Hepatocyte (in vitro differentiated cells): Measurements from ENCODE around the gene PCCA. TPM values are rescaled to one million over a fixed set of nuclear protein-coding genes. Genes with fewer than 3 reads are reported as not detected.
"Not testable (repeated sequence)": the region's sequence is repeated elsewhere in the genome, so short reads cannot be mapped to it uniquely, and the experiment has no call there.

Experiments used
- DNase-seq: peaks from one replicate; pipeline ENCODE4 v3.0.0-alpha.2; 2016; ENCODE audit warnings: low spot score
- H2AFZ ChIP-seq: fragments of 200-600 bp; sonication (generic); 2 replicates; pipeline ENCODE4 v1.6.0; 2016; ENCODE audit warnings: antibody characterized with exemption, mild to moderate bottlenecking
- H3K27ac ChIP-seq: fragments of 200-600 bp; sonication (generic); 2 replicates; pipeline ENCODE4 v1.5.1; 2016; ENCODE audit warnings: mild to moderate bottlenecking
- H3K27me3 ChIP-seq: fragments of 200-600 bp; sonication (generic); 2 replicates; pipeline ENCODE4 v1.6.1; 2016
- H3K36me3 ChIP-seq: fragments of 200-600 bp; sonication (generic); replicated peaks from 2 replicates; pipeline ENCODE4 v1.5.1; 2016; ENCODE audit warnings: low read depth; ENCODE audit not compliant: insufficient read depth
- H3K4me1 ChIP-seq: fragments of 200-600 bp; sonication (generic); 2 replicates; pipeline ENCODE4 v1.5.1; 2016; ENCODE audit warnings: mild to moderate bottlenecking, moderate library complexity; ENCODE audit not compliant: insufficient read depth
- H3K4me2 ChIP-seq: fragments of 200-600 bp; sonication (generic); 2 replicates; pipeline ENCODE4 v1.6.0; 2016
- H3K4me3 ChIP-seq: fragments of 200-600 bp; sonication (generic); 2 replicates; pipeline ENCODE4 v1.5.1; 2016; ENCODE audit warnings: mild to moderate bottlenecking
- H3K79me2 ChIP-seq: fragments of 200-600 bp; sonication (generic); 2 replicates; pipeline ENCODE4 v1.6.0; 2017; ENCODE audit warnings: mild to moderate bottlenecking
- H3K9me2 ChIP-seq: fragments of 200-600 bp; sonication (generic); replicated peaks from 2 replicates; pipeline ENCODE4 v1.6.0; 2017; ENCODE audit warnings: mild to moderate bottlenecking; ENCODE audit not compliant: insufficient read depth
- H3K9me3 ChIP-seq: fragments of 200-600 bp; sonication (generic); 2 replicates; pipeline ENCODE4 v1.5.1; 2016; ENCODE audit warnings: low read depth, mild to moderate bottlenecking
- H4K20me1 ChIP-seq: fragments of 200-600 bp; sonication (generic); 2 replicates; pipeline ENCODE4 v1.6.0; 2016; ENCODE audit warnings: mild to moderate bottlenecking; ENCODE audit not compliant: insufficient read depth, poor library complexity, severe bottlenecking
- EZH2 ChIP-seq: fragments of 200-600 bp; sonication (generic); IDR thresholded peaks from 2 replicates; pipeline ENCODE4 v1.6.1; 2016; ENCODE audit warnings: antibody characterized with exemption, mild to moderate bottlenecking, borderline replicate concordance
- EZH2phosphoT487 ChIP-seq: fragments of 200-600 bp; sonication (generic); IDR thresholded peaks from one replicate; pipeline ENCODE4 v1.6.1; 2018; ENCODE audit warnings: antibody characterized with exemption, mild to moderate bottlenecking, low read depth, moderate library complexity; ENCODE audit not compliant: unreplicated experiment, severe bottlenecking
- WGBS: methylation state at CpG from one replicate; pipeline ENCODE4 v1.1.6; 2016; ENCODE audit warnings: low lambda C conversion rate; ENCODE audit errors: missing lambda C conversion rate; 5-methylcytosine and 5-hydroxymethylcytosine counted together
- polyA plus RNA-seq: library from polyadenylated mRNA; unstranded; fragments of >200 nt; fragmentation: Nextera tagmentation; extraction: Ambion mirVana; gene quantifications from 2 replicates; pipeline ENCODE4 v1.2.1, GENCODE V29; 2016
- total RNA-seq: library from RNA; depleted of rRNA; stranded (reverse); fragments of >200 nt; gene quantifications from 2 replicates; pipeline ENCODE4 v1.2.3, GENCODE V29; 2014
- TF ChIP-seq, protein P1 (sequence below): fragments of 200-600 bp; sonication (generic); IDR thresholded peaks from 2 replicates; pipeline ENCODE4 v1.5.1; 2016; ENCODE audit warnings: antibody characterized with exemption, mild to moderate bottlenecking; ENCODE audit not compliant: poor library complexity

The PCCA gene
- total and polyA plus RNA-seq, 2 experiments from 2014 or later = 23.6 to 28.2 TPM

DNA sequence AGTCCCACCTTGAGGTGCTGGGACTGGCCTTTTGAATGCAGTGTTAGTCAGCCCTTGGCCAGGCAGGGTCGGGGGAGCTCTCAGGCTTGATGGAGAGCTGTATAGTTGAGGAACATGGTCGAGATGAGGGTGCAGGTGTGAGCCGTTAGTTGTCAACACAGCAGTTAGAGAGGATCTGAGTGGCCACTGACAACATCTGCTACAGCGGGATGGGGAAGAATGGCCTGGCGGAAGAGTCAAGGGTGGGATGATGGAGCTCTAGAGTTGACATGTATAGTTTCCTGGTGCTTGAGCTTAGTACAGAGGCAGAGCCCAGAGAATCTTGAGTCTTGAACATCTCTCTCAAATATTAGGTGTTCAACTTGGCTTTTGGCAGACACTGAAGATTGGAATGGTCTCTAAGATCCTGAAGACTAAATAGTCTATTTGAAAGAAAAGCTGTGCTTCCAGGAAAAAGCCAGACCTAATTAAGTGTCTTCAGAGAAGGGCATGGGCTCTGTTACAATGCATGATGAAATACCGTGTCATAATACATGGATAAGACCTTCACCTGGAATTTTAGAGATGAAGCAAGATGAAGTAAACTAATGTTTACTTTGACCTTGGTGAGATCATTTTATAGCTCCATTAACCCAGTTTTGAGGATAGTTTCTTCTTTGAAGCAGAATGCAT is 9.7 kb downstream of the PCCA start:
- WGBS = 92% methylated on average over 6 of the region's 6 CpGs

DNA sequence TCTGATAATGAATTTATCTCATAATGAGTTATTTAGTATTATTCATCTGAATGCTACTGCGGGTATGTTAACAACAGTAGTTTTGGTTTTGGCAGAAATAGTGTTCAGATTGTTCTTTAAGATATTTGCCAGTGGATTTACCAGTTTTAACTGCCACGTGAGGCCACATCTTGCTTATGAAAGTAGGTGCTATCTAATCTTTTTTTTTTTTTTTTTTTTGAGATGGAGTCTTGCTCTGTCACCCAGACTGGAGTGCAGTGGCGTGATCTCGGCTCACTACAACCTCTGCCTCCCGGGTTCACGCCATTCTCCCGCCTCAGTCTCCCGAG is 10.2 kb downstream of the PCCA start:
- peaks cover 82% of the 10 kb centered on the region for H3K79me2 ChIP-seq
- not testable (repeated sequence) for H3K9me3 ChIP-seq, H3K4me3 ChIP-seq, H3K9me2 ChIP-seq, H2AFZ ChIP-seq, H3K36me3 ChIP-seq, H3K27me3 ChIP-seq, DNase-seq, H4K20me1 ChIP-seq
- H3K4me1 ChIP-seq = peaks cover 18% of the 10 kb centered on the region
- WGBS = 68% methylated on average over 8 of the region's 8 CpGs
- peak overlapping the region; percentile 81 for H3K27ac ChIP-seq
- H3K4me2 ChIP-seq = peak overlapping the region; percentile 2

More for the DNA sequence above, 9.7 kb downstream of the PCCA start:
- Histone ChIP-seq H3K27ac (peak overlapping the region; percentile 81), H3K36me3 (no peaks in the 10 kb centered on the region), H2AFZ (no peak overlapping the region), H3K27me3 (no peaks in the 10 kb centered on the region), H3K4me1 (peaks cover 18% of the 10 kb centered on the region), H4K20me1 (no peaks in the 10 kb centered on the region), H3K79me2 (peaks cover 85% of the 10 kb centered on the region), H3K9me2 (no peaks in the 10 kb centered on the region), H3K4me3 (no peak overlapping the region), H3K4me2 (no peak overlapping the region), H3K9me3 (no peaks in the 10 kb centered on the region)
- TF ChIP-seq, protein P1, sequence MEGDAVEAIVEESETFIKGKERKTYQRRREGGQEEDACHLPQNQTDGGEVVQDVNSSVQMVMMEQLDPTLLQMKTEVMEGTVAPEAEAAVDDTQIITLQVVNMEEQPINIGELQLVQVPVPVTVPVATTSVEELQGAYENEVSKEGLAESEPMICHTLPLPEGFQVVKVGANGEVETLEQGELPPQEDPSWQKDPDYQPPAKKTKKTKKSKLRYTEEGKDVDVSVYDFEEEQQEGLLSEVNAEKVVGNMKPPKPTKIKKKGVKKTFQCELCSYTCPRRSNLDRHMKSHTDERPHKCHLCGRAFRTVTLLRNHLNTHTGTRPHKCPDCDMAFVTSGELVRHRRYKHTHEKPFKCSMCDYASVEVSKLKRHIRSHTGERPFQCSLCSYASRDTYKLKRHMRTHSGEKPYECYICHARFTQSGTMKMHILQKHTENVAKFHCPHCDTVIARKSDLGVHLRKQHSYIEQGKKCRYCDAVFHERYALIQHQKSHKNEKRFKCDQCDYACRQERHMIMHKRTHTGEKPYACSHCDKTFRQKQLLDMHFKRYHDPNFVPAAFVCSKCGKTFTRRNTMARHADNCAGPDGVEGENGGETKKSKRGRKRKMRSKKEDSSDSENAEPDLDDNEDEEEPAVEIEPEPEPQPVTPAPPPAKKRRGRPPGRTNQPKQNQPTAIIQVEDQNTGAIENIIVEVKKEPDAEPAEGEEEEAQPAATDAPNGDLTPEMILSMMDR = no peak
- TF ChIP-seq EZH2 (no peak), EZH2phosphoT487 (no peak)
- DNase-seq = peak; percentile 15

DNA sequence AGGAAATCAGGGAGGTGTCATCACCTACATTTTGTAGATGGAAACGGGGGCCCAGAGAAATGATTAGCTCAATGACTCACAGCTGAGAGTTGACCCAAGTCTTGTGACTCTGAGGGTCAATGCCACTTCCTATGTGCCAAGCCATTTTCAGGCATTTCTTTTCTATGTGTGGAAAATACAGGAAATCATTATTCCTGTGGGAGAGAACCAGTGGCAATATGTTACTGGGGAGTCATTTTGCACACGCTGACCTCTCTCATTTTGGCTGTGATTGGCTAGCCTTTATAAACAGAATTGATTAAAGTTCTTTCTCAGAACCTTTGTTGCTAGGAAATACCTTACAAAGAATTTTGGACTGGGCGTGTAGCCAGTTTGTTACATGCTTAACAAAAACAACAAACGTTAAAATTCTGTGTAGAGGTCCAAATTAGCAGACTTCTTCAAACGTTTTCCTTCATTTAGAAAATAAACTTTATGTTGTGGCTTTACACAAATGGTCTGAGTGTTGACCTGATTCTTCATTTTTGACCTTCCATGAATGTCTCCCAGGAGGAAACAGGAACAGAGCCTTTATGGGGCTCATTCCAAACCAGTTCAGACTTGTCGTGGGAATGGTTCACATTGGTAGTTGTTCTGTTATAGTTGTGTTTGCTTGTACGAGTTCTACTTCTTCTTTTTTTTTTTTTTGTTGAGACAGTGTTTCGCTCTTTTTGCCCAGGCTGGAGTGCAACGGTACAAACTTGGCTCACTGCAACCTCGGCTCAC is 11.4 kb downstream of the PCCA start:
- 72% methylated on average over 10 of the region's 10 CpGs for WGBS
- peak overlapping the region; percentile 9 for H3K4me2 ChIP-seq
- H3K9me2 ChIP-seq = no peaks in the 10 kb centered on the region
- H3K27ac ChIP-seq = peak overlapping the region; percentile 81
- H3K4me1 ChIP-seq = peaks cover 18% of the 10 kb centered on the region
- no peaks in the 10 kb centered on the region for H3K36me3 ChIP-seq
- H3K79me2 ChIP-seq = peaks cover 80% of the 10 kb centered on the region
- DNase-seq = peak; percentile 45
- H4K20me1 ChIP-seq = no peaks in the 10 kb centered on the region
- H3K27me3 ChIP-seq = no peaks in the 10 kb centered on the region
- no peaks in the 10 kb centered on the region for H3K9me3 ChIP-seq
- H3K4me3 ChIP-seq = no peak overlapping the region
- TF ChIP-seq EZH2phosphoT487 = no peak
- TF ChIP-seq EZH2 = no peak
- TF ChIP-seq, protein P1 = no peak
- H2AFZ ChIP-seq = no peak overlapping the region

DNA sequence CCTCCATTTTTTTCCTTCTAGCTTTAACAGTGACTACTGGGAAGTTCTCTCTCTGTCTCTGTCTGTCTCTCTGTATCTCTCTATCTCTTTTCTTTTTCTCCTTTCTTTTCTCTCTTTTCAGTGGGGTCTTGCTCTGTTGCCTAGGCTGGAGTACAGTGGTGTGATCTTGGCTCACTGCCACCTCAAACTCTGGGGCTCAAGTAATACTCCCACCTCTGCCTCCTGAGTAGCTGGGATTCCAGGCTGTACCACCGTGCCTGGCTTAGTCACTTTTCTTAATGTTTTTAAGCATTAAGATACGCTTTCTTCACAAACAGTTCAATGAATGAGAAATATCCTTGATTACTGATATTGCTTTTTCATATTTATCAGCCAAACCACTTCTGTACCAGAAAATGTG is 13.1 kb downstream of the PCCA start:
- 93% methylated on average over 2 of the region's 2 CpGs for WGBS
- no peaks in the 10 kb centered on the region for H4K20me1 ChIP-seq

More for the DNA sequence above, 13.1 kb downstream of the PCCA start:
- Histone ChIP-seq H3K27me3 (no peaks in the 10 kb centered on the region), H2AFZ (no peak overlapping the region), H3K4me3 (no peak overlapping the region), H3K4me1 (peaks cover 18% of the 10 kb centered on the region), H3K79me2 (peaks cover 66% of the 10 kb centered on the region), H3K4me2 (no peak overlapping the region), H3K9me3 (no peaks in the 10 kb centered on the region), H3K27ac (no peak overlapping the region), H3K36me3 (no peaks in the 10 kb centered on the region), H3K9me2 (no peaks in the 10 kb centered on the region)
- DNase-seq = no peak
- TF ChIP-seq EZH2 (no peak), EZH2phosphoT487 (no peak)
- TF ChIP-seq, protein P1 = no peak
